ENCODE results near the gene CPXM1. TPM values are rescaled to one million over a fixed set of nuclear protein-coding genes. Genes with fewer than 3 reads are reported as not detected.
"Not testable (repeated sequence)": the region's sequence is repeated elsewhere in the genome, so short reads cannot be mapped to it uniquely, and the experiment has no call there.

CPXM1 gene
- total RNA-seq, 4 donors from 2014 or later = 15.3 to 154 (median 19.1) TPM

DNA sequence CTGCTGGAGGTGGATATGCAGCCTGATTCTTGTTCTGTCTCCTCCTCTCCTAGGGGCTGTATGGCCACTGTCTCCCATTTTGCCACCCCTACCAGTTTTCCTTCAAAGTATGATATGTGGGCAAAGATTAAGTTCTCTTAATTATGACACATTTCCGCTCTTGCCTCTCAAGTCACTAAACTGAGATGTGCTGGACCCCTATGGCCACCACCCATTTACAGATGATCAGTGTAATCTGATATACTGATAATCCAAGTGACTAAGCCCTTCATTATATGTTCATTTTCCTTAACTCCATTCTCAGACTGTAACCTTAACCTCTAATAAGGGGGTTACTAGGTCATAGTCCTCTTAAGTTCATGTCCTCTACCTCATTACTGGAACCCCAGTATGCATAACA is 13.6 kb upstream of the CPXM1 start:
- Histone ChIP-seq H3K36me3 (no peaks in the 10 kb centered on the region), H3K27ac (peak overlapping the region in 1 of 2 donors; percentile 89), H3K4me3 (no peak overlapping the region), H3K4me1 (peaks cover 0 to 13% of the 10 kb centered on the region in 2 donors), H3K9me3 (no peaks in the 10 kb centered on the region), H3K27me3 (no peaks in the 10 kb centered on the region)
- intact Hi-C loops (cut with DNase I; ENCODE audit: low total_unique reads) = no loop called here
- TF ChIP-seq, protein P1, sequence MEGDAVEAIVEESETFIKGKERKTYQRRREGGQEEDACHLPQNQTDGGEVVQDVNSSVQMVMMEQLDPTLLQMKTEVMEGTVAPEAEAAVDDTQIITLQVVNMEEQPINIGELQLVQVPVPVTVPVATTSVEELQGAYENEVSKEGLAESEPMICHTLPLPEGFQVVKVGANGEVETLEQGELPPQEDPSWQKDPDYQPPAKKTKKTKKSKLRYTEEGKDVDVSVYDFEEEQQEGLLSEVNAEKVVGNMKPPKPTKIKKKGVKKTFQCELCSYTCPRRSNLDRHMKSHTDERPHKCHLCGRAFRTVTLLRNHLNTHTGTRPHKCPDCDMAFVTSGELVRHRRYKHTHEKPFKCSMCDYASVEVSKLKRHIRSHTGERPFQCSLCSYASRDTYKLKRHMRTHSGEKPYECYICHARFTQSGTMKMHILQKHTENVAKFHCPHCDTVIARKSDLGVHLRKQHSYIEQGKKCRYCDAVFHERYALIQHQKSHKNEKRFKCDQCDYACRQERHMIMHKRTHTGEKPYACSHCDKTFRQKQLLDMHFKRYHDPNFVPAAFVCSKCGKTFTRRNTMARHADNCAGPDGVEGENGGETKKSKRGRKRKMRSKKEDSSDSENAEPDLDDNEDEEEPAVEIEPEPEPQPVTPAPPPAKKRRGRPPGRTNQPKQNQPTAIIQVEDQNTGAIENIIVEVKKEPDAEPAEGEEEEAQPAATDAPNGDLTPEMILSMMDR (IDR thresholded peaks at IDR 0.05) = no peak
- DNase-seq = no peak

DNA sequence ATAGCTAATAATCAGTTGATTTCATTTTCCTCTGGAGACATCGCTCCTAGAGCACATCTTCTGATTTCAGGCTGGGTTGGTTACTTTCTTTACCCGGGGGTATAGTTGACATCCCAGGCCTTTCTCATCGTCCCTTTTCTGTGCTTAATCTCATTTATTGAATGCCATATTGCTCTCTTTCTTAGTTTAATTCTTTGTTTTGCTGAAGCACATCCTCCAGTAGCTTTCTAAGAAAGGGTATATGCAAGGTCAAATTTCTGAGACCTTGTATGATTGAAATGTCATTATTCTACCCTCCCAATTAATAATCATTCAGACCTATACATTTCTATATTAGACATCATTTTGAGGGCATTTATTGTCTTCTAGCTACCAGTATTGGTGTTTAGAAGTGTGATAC is 11.8 kb upstream of the CPXM1 start:
- Histone ChIP-seq H3K27ac (no peak overlapping the region), H3K4me3 (no peak overlapping the region), H3K9me3 (no peaks in the 10 kb centered on the region), H3K4me1 (peaks cover 0 to 13% of the 10 kb centered on the region in 2 donors), H3K36me3 (no peaks in the 10 kb centered on the region), H3K27me3 (no peaks in the 10 kb centered on the region)
- no peak for TF ChIP-seq POLR2A (IDR thresholded peaks at IDR 0.05)
- no peak for DNase-seq
- intact Hi-C loops (cut with DNase I; ENCODE audit: low total_unique reads) = no loop called here

DNA sequence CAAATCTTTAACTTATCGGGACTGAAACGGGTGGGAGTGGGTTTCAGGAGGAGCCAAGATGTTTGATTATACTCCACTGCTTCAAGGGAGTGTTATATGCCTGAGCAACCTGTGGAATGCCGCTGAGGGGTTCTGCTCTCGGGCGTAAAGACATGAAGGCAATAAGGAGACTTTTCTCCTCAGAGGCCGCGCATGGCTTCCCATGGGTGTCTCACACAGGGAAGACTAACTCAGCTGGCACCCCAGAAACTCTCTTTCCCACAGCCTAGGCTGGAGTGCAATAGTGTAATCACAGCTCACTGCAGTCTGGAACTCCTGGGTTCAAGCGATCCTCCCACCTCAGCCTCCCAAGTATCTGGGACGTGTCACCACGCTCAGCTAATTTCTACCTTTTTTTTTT is 9.3 kb upstream of the CPXM1 start:
- TF ChIP-seq POLR2A (IDR thresholded peaks at IDR 0.05) = no peak
- TF ChIP-seq, protein P1 (IDR thresholded peaks at IDR 0.05) = no peak
- no peaks in the 10 kb centered on the region for H3K27me3 ChIP-seq
- H3K36me3 ChIP-seq = no peaks in the 10 kb centered on the region
- H3K4me1 ChIP-seq = peaks cover 0 to 17% of the 10 kb centered on the region in 2 donors
- intact Hi-C loops (cut with DNase I; ENCODE audit: low total_unique reads) = no loop called here
- no peak for DNase-seq
- no peak overlapping the region for H3K27ac ChIP-seq
- no peaks in the 10 kb centered on the region for H3K9me3 ChIP-seq
- no peak overlapping the region for H3K4me3 ChIP-seq

DNA sequence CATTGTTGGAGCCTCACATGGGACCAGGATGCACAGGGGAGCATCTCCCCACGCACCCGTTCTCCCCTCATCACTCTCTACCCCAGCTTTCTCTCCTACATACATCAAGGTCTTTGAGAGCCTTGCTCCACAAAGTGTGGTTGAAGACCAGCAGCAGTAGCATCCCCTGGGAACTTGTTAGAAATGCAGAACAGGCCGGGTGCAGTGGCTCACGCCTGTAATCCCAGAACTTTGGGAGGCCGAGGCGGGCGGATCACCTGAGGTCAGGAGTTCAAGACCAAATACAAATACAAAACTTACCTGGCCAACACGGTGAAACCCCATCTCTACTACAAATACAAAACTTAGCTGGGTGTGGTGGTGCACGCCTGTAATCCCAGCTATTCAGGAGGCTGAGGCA is 7.5 kb upstream of the CPXM1 start:
- H3K27me3 ChIP-seq; H3K36me3 ChIP-seq; DNase-seq; H3K27ac ChIP-seq; H3K4me3 ChIP-seq; intact Hi-C loops (cut with DNase I; ENCODE audit: low total_unique reads); H3K9me3 ChIP-seq: not testable (repeated sequence)
- peaks cover 0 to 16% of the 10 kb centered on the region in 2 donors for H3K4me1 ChIP-seq

DNA sequence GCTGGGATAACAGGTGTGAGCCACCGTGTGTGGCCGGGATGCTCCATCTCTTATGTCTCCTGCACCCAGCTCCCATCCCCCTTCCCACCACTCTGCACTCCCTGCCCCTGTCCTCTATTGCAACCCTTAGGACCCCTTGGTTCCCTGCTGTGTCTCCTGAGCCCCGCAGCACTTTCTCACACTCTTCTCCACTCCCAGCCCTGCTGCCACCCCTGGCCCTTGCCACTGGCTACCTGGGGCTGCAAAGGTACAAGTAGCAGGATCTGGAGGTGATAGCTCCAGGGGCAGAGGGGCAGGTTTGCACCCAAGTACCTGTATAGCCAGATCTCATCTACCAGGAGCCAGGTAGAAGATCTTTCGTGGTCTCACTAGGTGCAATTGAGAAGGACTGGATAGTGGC is 6.6 kb upstream of the CPXM1 start:
- no peaks in the 10 kb centered on the region for H3K27me3 ChIP-seq
- no peak for TF ChIP-seq POLR2A (IDR thresholded peaks at IDR 0.05)
- TF ChIP-seq, protein P1 (IDR thresholded peaks at IDR 0.05) = no peak
- intact Hi-C loops (cut with DNase I; ENCODE audit: low total_unique reads) = no loop called here

DNA sequence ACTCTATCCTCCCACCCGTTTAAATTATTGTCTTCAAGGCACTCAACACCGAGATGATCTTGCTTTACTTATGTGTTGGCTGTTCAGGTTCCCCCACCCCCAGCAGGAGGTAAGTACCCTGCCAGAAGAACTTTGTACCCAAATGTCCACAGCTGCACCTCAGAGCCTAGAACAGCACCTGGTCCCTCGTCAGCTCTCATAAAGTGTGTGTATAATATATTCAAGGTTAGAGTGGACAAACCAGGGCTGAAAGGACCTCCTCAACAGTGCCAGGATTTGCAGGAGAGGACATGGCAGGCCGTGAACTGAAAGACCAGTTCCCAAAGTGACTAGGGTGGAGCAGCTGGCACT is 5.9 kb upstream of the CPXM1 start:
- no peaks in the 10 kb centered on the region for H3K9me3 ChIP-seq
- H3K27me3 ChIP-seq = no peaks in the 10 kb centered on the region
- H3K4me1 ChIP-seq = peaks cover 0 to 16% of the 10 kb centered on the region in 2 donors
- H3K27ac ChIP-seq = no peak overlapping the region
- no peak for TF ChIP-seq POLR2A (IDR thresholded peaks at IDR 0.05)
- TF ChIP-seq, protein P1 (IDR thresholded peaks at IDR 0.05) = no peak
- no peak overlapping the region for H3K4me3 ChIP-seq
- intact Hi-C loops (cut with DNase I; ENCODE audit: low total_unique reads) = no loop called here
- no peak for DNase-seq
- no peaks in the 10 kb centered on the region for H3K36me3 ChIP-seq

More for the DNA sequence above, 6.6 kb upstream of the CPXM1 start:
- no peak for DNase-seq
- Histone ChIP-seq H3K4me3 (no peak overlapping the region), H3K27ac (no peak overlapping the region), H3K4me1 (peaks cover 0 to 16% of the 10 kb centered on the region in 2 donors), H3K9me3 (no peaks in the 10 kb centered on the region), H3K36me3 (no peaks in the 10 kb centered on the region)
